ENCODE data around the gene TENT4A.

DNA sequence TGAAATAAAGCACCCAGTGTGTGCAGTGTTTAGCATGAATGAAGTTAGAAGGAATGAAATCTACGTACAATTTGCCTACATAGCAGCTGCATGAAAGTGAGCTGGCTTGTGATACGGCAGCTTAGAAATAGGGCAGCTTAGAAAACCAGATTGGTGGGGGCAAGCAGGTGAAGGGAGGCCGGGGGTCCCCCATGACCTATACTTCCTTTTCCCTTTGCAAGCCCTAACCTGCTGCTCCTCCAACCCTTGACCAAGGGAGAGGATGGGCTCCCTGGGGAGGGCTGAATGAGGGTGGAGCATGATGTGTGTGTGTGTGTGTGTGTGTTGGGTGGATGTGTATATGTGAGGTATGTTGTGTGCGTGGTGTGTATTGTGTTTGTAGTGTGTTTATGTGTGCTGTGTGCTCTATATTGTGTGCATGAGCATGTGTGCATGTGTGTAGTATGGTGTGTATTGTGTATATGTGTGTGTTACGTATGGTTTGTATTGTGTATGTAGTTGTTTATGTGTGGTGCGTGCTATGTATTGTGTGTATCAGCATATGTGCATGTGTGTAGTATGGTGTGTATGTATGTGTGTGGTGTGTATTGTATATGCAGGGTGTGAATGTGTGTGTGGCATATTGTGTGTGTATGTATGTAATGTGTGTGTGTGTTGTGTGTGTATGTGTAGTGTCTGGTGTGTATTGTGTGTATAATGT is 72.1 kb downstream of the TENT4A start:
- TF ChIP-seq, protein P1, sequence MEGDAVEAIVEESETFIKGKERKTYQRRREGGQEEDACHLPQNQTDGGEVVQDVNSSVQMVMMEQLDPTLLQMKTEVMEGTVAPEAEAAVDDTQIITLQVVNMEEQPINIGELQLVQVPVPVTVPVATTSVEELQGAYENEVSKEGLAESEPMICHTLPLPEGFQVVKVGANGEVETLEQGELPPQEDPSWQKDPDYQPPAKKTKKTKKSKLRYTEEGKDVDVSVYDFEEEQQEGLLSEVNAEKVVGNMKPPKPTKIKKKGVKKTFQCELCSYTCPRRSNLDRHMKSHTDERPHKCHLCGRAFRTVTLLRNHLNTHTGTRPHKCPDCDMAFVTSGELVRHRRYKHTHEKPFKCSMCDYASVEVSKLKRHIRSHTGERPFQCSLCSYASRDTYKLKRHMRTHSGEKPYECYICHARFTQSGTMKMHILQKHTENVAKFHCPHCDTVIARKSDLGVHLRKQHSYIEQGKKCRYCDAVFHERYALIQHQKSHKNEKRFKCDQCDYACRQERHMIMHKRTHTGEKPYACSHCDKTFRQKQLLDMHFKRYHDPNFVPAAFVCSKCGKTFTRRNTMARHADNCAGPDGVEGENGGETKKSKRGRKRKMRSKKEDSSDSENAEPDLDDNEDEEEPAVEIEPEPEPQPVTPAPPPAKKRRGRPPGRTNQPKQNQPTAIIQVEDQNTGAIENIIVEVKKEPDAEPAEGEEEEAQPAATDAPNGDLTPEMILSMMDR (IDR thresholded peaks at IDR 0.05): no peak
- TF ChIP-seq, protein P2, sequence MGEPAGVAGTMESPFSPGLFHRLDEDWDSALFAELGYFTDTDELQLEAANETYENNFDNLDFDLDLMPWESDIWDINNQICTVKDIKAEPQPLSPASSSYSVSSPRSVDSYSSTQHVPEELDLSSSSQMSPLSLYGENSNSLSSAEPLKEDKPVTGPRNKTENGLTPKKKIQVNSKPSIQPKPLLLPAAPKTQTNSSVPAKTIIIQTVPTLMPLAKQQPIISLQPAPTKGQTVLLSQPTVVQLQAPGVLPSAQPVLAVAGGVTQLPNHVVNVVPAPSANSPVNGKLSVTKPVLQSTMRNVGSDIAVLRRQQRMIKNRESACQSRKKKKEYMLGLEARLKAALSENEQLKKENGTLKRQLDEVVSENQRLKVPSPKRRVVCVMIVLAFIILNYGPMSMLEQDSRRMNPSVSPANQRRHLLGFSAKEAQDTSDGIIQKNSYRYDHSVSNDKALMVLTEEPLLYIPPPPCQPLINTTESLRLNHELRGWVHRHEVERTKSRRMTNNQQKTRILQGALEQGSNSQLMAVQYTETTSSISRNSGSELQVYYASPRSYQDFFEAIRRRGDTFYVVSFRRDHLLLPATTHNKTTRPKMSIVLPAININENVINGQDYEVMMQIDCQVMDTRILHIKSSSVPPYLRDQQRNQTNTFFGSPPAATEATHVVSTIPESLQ (CRISPR knock-in tag; IDR thresholded peaks at IDR 0.05): no peak
- TF ChIP-seq NR1H2 (CRISPR knock-in tag; IDR thresholded peaks at IDR 0.05) (no peak), MXD4 (CRISPR knock-in tag; IDR thresholded peaks at IDR 0.05; ENCODE audit: borderline replicate concordance) (no peak), NFE2L1 (CRISPR knock-in tag; IDR thresholded peaks at IDR 0.05) (no peak), ZBTB21 (CRISPR knock-in tag; IDR thresholded peaks at IDR 0.05; ENCODE audit: borderline replicate concordance) (no peak)
- TF ChIP-seq, protein P3, sequence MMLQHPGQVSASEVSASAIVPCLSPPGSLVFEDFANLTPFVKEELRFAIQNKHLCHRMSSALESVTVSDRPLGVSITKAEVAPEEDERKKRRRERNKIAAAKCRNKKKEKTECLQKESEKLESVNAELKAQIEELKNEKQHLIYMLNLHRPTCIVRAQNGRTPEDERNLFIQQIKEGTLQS (CRISPR knock-in tag; conservative IDR thresholded peaks at IDR 0.05): no peak
- TF ChIP-seq, protein P4, sequence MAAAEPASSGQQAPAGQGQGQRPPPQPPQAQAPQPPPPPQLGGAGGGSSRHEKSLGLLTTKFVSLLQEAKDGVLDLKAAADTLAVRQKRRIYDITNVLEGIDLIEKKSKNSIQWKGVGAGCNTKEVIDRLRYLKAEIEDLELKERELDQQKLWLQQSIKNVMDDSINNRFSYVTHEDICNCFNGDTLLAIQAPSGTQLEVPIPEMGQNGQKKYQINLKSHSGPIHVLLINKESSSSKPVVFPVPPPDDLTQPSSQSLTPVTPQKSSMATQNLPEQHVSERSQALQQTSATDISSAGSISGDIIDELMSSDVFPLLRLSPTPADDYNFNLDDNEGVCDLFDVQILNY (CRISPR knock-in tag; IDR thresholded peaks at IDR 0.05): no peak
- TF ChIP-seq, protein P5, sequence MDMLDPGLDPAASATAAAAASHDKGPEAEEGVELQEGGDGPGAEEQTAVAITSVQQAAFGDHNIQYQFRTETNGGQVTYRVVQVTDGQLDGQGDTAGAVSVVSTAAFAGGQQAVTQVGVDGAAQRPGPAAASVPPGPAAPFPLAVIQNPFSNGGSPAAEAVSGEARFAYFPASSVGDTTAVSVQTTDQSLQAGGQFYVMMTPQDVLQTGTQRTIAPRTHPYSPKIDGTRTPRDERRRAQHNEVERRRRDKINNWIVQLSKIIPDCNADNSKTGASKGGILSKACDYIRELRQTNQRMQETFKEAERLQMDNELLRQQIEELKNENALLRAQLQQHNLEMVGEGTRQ (CRISPR knock-in tag; IDR thresholded peaks at IDR 0.05): no peak

Data from WTC11 (cell line).